ENCODE results near the gene PRICKLE4.
"Not testable (repeated sequence)": the region's sequence is repeated elsewhere in the genome, so short reads cannot be mapped to it uniquely, and the experiment has no call there.

The PRICKLE4 gene

DNA sequence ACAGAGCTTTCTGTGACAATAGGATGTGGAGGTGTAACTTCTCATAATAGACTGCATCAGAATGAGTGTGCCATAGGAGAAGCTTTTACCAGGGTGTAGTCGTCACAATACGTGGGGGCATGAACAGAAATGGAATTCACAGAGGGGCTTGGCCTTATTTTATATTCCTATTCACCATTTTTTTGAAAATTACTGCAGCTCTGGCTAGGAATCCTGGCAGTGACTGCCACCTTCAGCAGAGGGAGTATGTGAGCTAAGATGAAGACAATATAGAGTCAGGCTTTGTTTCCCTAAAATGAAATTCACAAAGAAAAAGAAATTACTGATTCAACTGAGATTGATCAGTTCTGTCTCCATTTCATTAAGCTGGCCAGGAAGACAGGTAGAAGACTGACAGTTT, 20.8 kb downstream of the PRICKLE4 start:
- no peak for DNase-seq

- no peak for DNase-seq
Measured at GRCh38 chr6:41805830-41806774, 25.5 kb downstream of the PRICKLE4 start.

- no peak for DNase-seq
Measured at GRCh38 chr6:41811095-41811494, 30.5 kb downstream of the PRICKLE4 start.

DNA sequence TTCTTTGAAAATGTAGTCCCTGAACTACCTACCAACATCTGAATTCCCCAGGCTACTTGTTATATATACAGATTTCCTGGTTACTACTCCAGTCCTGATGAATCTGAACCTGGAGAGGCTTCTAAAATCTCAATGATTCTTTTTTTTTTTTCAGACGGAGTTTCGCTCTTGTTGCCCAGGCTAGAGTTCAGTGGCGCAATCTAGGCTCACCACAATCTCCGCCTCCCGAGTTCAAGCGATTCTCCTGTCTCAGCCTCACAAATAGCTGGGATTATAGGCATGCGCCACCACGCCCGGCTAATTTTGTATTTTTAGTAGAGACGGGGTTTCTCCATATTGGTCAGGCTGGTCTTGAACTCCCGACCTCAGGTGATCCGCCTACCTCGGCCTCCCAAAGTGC, 31.4 kb downstream of the PRICKLE4 start:
- not testable (repeated sequence) for DNase-seq

DNA sequence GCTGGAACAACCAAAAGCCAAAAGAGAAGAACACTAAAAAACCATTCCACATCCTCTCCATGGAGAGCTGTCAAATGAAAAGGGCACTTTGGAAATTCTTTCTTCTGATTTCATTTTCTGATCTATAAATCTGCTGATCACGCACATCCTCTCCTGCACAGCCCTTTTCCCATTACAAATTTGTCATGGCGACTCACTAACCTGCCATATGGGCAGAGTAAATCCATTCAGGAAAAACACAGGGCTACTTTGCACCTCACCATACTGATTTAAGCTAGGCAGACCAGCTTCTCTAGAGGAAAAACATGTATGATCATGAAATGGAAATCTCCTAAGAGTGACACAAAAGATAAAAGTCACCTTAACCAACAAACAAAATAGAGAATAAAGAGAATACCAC, 32.9 kb downstream of the PRICKLE4 start:
- no peak for DNase-seq

DNA sequence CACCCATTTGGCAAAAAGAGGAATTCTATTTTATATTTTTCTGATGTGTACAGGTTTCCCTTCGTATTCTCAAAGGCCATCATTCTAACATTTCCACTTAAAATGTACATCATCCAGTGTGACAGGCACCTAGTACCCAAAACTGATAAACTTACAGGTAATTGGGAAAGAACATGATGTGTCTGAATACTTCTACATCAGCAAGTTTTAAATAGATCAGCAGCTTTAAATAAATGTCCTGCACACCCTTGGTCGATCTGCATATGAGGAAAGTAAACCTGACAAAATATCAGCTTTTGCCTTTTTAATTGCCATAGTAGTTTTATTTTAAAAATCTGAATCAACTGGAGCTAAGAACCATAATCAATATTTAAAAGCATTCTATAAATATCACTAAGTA, 33.4 kb downstream of the PRICKLE4 start:
- DNase-seq = no peak

- no peak for DNase-seq
Measured at GRCh38 chr6:41814629-41815028, 34.0 kb downstream of the PRICKLE4 start.

DNA sequence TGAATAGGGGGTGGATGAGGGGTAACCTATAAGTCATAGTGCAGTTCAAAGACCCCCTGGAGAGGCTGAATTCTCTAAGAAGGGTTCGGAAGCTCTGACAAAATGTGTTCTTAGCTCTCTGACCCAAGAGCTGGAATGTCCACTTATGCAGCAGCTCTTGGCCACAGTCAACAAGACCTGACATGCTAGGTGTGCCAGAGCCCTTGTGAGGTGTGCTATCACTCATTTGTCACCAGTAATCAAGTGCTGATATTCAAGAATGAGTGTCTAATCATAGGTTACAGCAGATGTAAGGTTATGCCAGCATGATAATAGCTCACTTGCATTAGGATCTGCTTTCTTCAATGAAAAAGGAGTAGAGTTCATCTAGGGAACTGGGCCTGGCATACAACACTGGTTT, 35.0 kb downstream of the PRICKLE4 start:
- no peak for DNase-seq

- no peak for DNase-seq
Measured at GRCh38 chr6:41818271-41819054, 37.9 kb downstream of the PRICKLE4 start.

GRCh38 chr6:41821266-41821665, 40.7 kb downstream of the PRICKLE4 start:
- DNase-seq = no peak

DNA sequence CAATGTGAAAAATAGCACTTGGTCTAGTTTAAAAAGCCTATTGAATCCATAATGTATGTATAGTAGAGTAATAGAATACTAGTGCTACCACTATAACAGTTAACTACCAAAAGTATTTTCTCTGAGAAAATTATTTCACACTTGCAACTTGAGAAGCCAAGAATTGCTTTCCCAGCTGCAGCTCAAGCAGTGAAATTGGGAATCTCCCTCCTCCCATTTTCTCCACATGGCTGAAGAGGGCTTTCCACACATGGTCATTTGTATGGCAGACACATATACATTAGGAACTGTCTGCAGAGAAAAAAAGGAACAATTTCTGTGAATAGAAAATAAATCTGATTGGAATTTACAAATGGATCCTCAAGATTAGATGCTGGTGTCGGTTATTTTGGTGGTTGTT, 41.4 kb downstream of the PRICKLE4 start:
- no peak for DNase-seq

- DNase-seq = no peak
Measured at GRCh38 chr6:41823178-41823577, 42.6 kb downstream of the PRICKLE4 start.

GRCh38 chr6:41824571-41825569, 44.3 kb downstream of the PRICKLE4 start:
- DNase-seq = no peak

DNA sequence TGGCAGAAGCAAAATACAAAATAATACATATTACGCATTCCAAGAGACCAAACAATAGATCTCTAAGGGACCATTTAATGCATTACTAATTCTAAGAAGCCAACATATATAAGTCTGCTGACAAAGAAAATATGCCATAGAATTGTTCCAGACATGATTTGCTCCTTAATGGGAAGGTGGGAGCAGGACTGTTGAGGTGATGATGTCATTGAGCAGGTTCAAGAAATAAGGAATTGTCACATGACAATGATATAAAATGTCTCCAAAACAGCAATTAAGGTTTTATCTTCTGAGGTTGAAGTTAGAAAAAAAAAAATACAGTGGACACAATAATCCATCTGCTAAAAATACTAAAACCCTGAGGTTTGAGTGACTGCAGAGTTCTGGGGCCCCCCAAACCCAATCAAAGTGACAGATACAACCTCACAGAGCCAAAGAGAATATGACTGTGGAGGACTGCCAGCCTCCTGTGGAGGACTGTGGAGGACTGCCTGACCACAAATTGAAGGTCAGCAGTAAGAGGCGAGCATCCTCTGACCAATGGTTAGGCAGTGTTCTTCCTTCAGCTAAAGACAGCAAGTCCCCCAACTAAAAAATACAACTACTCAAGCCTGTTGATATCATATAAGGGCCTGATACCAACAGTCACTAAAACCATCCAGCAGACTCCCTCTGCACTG, 45.9 kb downstream of the PRICKLE4 start:
- no peak for DNase-seq

GRCh38 chr6:41832263-41832662, 51.7 kb downstream of the PRICKLE4 start:
- DNase-seq = no peak

DNA sequence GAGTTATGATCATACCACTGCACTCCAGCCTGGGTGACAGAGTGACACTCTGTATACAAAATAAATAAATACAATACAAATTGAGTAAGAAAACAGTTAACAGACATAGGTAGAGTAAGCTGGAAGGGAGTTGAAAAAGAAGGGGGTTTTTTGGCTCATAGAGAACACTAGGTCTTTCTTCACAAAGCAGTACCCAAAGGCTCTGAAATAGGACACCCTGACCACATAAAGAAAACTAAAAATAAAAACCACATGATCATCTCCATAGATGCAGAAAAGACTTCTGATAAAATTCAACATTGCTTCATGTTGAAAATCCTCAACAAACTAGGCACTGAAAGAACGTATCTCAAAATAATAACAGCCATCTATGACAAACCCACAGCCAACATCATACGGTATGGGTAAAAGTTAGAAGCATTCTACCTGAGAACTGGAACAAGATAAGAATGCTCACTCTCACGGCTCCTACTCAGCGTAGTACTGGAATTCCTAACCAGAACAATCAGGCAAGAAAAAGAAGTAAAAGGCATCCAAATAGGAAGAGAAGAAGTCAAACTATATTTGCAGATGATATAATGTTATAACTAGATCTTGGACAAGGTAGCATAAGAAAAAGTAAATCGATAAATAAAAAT, 55.6 kb downstream of the PRICKLE4 start:
- no peak for DNase-seq

DNA sequence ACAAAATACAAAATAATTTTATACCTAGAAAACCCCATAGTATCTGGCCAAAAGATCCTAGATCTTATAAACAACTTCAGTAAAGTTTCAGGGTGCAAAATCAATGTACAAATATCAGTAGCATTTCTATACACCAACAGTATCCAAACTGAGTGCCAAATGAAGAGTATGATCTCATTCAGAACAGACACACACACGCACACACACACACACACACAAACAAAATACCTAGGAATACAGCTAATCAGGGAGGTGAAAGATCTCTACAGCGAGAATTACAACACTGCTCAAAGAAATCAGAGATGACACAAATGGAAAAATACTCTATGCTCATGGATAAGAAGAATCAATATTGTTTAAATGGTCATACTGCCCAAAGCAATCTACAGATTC, 56.1 kb downstream of the PRICKLE4 start:
- no peak for DNase-seq

Data from 8988T (cell line).